IMR-90 (cell line): Measurements from ENCODE around the gene KCNQ1. TPM values are rescaled to one million over a fixed set of nuclear protein-coding genes. Genes with fewer than 3 reads are reported as not detected.

Experiments used
- ATAC-seq: fragments of 200-7000 bp; cut with Tn5 transposase; 2 replicates; pipeline ENCODE4 v1.9.1; 2020; ENCODE audit warnings: low read depth, mild to moderate bottlenecking, moderate library complexity
- BruUV-seq: library from RNA; stranded (reverse); fragments of 400-500 nt; replicated peaks from 2 replicates; lab custom pipeline; 2021; lab: Mats Ljungman, UMichigan
- CTCF ChIA-PET: fragments of 300-600 bp; formaldehyde crosslinking; extraction: SDS; loops from one replicate; lab custom pipeline; 2021; ENCODE audit warnings: antibody characterized with exemption; lab: Yijun Ruan, JAX
- POLR2A ChIA-PET: fragments of 300-600 bp; sonication (Branson Sonifier 250); formaldehyde crosslinking; loops from one replicate; lab custom pipeline; 2022; ENCODE audit warnings: antibody characterized with exemption; ENCODE audit not compliant: unreplicated experiment; lab: Charles Lee
- DNase-seq: peaks from one replicate; pipeline ENCODE4 v3.0.0; 2013
- H2AFZ ChIP-seq: replicated peaks from 2 replicates; pipeline ENCODE3; 2013; ENCODE audit warnings: low read length, mild to moderate bottlenecking; ENCODE audit not compliant: poor library complexity
- H2AK5ac ChIP-seq: 2 replicates; pipeline ENCODE4 v1.6.1; 2013; ENCODE audit warnings: low read depth, low read length, inconsistent platforms
- H2AK9ac ChIP-seq: replicated peaks from 2 replicates; pipeline ENCODE3; 2013; ENCODE audit warnings: mild to moderate bottlenecking, low read depth, low read length, moderate library complexity; ENCODE audit not compliant: poor library complexity
- H2BK120ac ChIP-seq: 2 replicates; pipeline ENCODE4 v1.6.1; 2013; ENCODE audit warnings: low read depth, low read length, inconsistent platforms
- H2BK15ac ChIP-seq: 3 replicates; pipeline ENCODE4 v1.6.1; 2013; ENCODE audit warnings: low read depth, low read length, inconsistent platforms
- H2BK20ac ChIP-seq: 2 replicates; pipeline ENCODE4 v1.6.1; 2013; ENCODE audit warnings: low read depth, mild to moderate bottlenecking, inconsistent platforms, low read length, moderate library complexity
- H2BK5ac ChIP-seq: 2 replicates; pipeline ENCODE4 v1.6.1; 2013; ENCODE audit warnings: mild to moderate bottlenecking, low read depth, low read length, inconsistent platforms; ENCODE audit not compliant: poor library complexity, severe bottlenecking
- H3K14ac ChIP-seq: replicated peaks from 2 replicates; pipeline ENCODE4 v1.6.1; 2013; ENCODE audit warnings: low read depth, low read length, inconsistent platforms
- H3K18ac ChIP-seq: 2 replicates; pipeline ENCODE4 v1.6.1; 2013; ENCODE audit warnings: low read depth, low read length, control low read depth
- H3K23ac ChIP-seq: 2 replicates; pipeline ENCODE4 v1.6.1; 2013; ENCODE audit warnings: low read depth, low read length, inconsistent platforms
- H3K27ac ChIP-seq: 2 replicates; pipeline ENCODE4 v1.5.1; 2013; ENCODE audit warnings: mild to moderate bottlenecking, control low read depth, low read length; ENCODE audit not compliant: insufficient read depth
- H3K27me3 ChIP-seq: 2 replicates; pipeline ENCODE4 v1.6.1; 2013; ENCODE audit warnings: low read length; ENCODE audit not compliant: control insufficient read depth, insufficient read depth
- H3K36me3 ChIP-seq: 2 replicates; pipeline ENCODE4 v1.6.1; 2013; ENCODE audit warnings: low read length, mixed read lengths; ENCODE audit not compliant: control insufficient read depth, insufficient read depth
- H3K4ac ChIP-seq: 2 replicates; pipeline ENCODE4 v1.6.1; 2013; ENCODE audit warnings: low read depth, low read length, inconsistent platforms
- H3K4me1 ChIP-seq: 2 replicates; pipeline ENCODE4 v1.6.1; 2013; ENCODE audit warnings: low read length, mixed read lengths; ENCODE audit not compliant: control insufficient read depth, insufficient read depth
- H3K4me2 ChIP-seq: 2 replicates; pipeline ENCODE4 v1.6.1; 2013; ENCODE audit warnings: low read depth, mild to moderate bottlenecking, control low read depth, low read length, moderate library complexity
- H3K4me3 ChIP-seq: 2 replicates; pipeline ENCODE4 v1.5.1; 2013; ENCODE audit warnings: low read depth, mild to moderate bottlenecking, control low read depth, low read length, moderate library complexity; ENCODE audit not compliant: insufficient read depth
- H3K56ac ChIP-seq: 2 replicates; pipeline ENCODE4 v1.6.1; 2013; ENCODE audit warnings: low read length, inconsistent platforms; ENCODE audit not compliant: insufficient read depth; ENCODE audit errors: extremely low read depth
- H3K79me1 ChIP-seq, 2 experiments: 2 replicates each; pipeline ENCODE4 v1.6.1; 2013; ENCODE audit warnings: low read length in 2 of 2, inconsistent platforms in 1 of 2, low read depth in 1 of 2
- H3K9ac ChIP-seq: 2 replicates; pipeline ENCODE4 v1.6.1; 2013; ENCODE audit warnings: low read depth, low read length, control low read depth
- H3K9me1 ChIP-seq: 2 replicates; pipeline ENCODE4 v1.6.1; 2013; ENCODE audit warnings: low read length, inconsistent platforms; ENCODE audit not compliant: insufficient read depth
- H3K9me3 ChIP-seq: 2 replicates; pipeline ENCODE4 v1.6.1; 2013; ENCODE audit warnings: low read length; ENCODE audit not compliant: control insufficient read depth, insufficient read depth
- H4K20me1 ChIP-seq: 2 replicates; pipeline ENCODE4 v1.6.1; 2013; ENCODE audit warnings: low read length, inconsistent platforms; ENCODE audit not compliant: insufficient read depth
- H4K5ac ChIP-seq: 2 replicates; pipeline ENCODE4 v1.6.1; 2013; ENCODE audit warnings: mild to moderate bottlenecking, low read depth, low read length, control low read depth
- H4K8ac ChIP-seq, 2 experiments: 2 replicates each; pipeline ENCODE4 v1.6.1; 2013; ENCODE audit warnings: low read depth in 2 of 2, low read length in 2 of 2, control low read depth in 1 of 2, inconsistent platforms in 1 of 2
- H4K91ac ChIP-seq: 2 replicates; pipeline ENCODE4 v1.6.1; 2013; ENCODE audit warnings: low read depth, low read length, inconsistent platforms; ENCODE audit not compliant: insufficient read depth
- CEBPB ChIP-seq: IDR thresholded peaks from 2 replicates; pipeline ENCODE4 v1.6.1; 2012; ENCODE audit warnings: low read depth, low read length, improper control_type of control experiment
- CTCF ChIP-seq: conservative IDR thresholded peaks from 2 replicates; pipeline ENCODE4 v1.5.1; 2012; ENCODE audit warnings: mild to moderate bottlenecking, low read depth, low read length, improper control_type of control experiment
- FOS ChIP-seq: fragments of 150-350 bp; IDR thresholded peaks from 2 replicates; pipeline ENCODE4 v1.6.1; 2016; ENCODE audit warnings: low read depth, low read length
- MAFK ChIP-seq: IDR thresholded peaks from 2 replicates; pipeline ENCODE4 v1.6.1; 2012; ENCODE audit warnings: low read depth, low read length, improper control_type of control experiment
- MXI1 ChIP-seq: IDR thresholded peaks from 2 replicates; pipeline ENCODE4 v1.6.1; 2012; ENCODE audit warnings: low read depth, mild to moderate bottlenecking, low read length, moderate library complexity, borderline replicate concordance
- NFE2L2 ChIP-seq: fragments of 150-350 bp; IDR thresholded peaks from 2 replicates; pipeline ENCODE4 v1.6.1; 2016; ENCODE audit warnings: low read depth, mild to moderate bottlenecking, low read length
- RAD21 ChIP-seq: IDR thresholded peaks from 2 replicates; pipeline ENCODE4 v1.6.1; 2012; ENCODE audit warnings: low read length, improper control_type of control experiment
- RCOR1 ChIP-seq: IDR thresholded peaks from 2 replicates; pipeline ENCODE4 v1.6.1; 2012; ENCODE audit warnings: mild to moderate bottlenecking, low read length, improper control_type of control experiment; ENCODE audit not compliant: insufficient replicate concordance
- WGBS, 2 experiments: methylation state at CpG; one replicate each; pipeline versions ENCODE4 v1.1.5 to v1.1.7; 2013; ENCODE audit warnings: missing lambda C conversion rate in 2 of 2; ENCODE audit not compliant: insufficient read length in 1 of 2; ENCODE audit errors: extremely low coverage in 2 of 2; 5-methylcytosine and 5-hydroxymethylcytosine counted together
- dilution Hi-C: fragments of 300-500 bp; cut with HindIII; formaldehyde crosslinking; loops from one replicate; pipeline ENCODE4 v1.14.3; 2018; ENCODE audit warnings: low sequenced_read_pairs; ENCODE audit not compliant: unreplicated experiment
- in situ Hi-C: fragments of 300-500 bp; cut with MboI; formaldehyde crosslinking; loops from 3 replicates; pipeline ENCODE4 v1.14.3; 2019; ENCODE audit warnings: low sequenced_read_pairs, inconsistent platforms, mixed read lengths
- intact Hi-C: fragments of 100-400 bp; cut with micrococcal nuclease; formaldehyde crosslinking; loops from 2 replicates; pipeline ENCODE4 v1.10.0; 2022
- polyA plus RNA-seq, 3 experiments: library from polyadenylated mRNA; depleted of rRNA; stranded (reverse); fragments of >200 nt; gene quantifications; 2 replicates each; pipeline ENCODE4 v1.2.3, GENCODE V29; 2012; ENCODE audit warnings: low replicate concordance in 1 of 3
- total RNA-seq: library from RNA; depleted of rRNA; stranded (reverse); fragments of >200 nt; gene quantifications from 2 replicates; pipeline ENCODE4 v1.2.3, GENCODE V29; 2012

KCNQ1 gene
- total and polyA plus RNA-seq, 2 of the 4 experiments (the other 2 are of a cell fraction): 0.07 TPM; not detected in 1

- no peak overlapping the region for H3K4ac ChIP-seq
- no peak overlapping the region for H4K5ac ChIP-seq
- in situ Hi-C loops: no loop called here
- H3K4me1 ChIP-seq: peaks cover 9% of the 10 kb centered on the region
- no peak overlapping the region for H2BK120ac ChIP-seq
- H2BK20ac ChIP-seq: no peak overlapping the region
- H3K27ac ChIP-seq: no peak overlapping the region
- intact Hi-C loops: no loop called here
- no TSS peak for BruUV-seq
- H2AK5ac ChIP-seq: no peak overlapping the region
- H3K56ac ChIP-seq: no peak overlapping the region
- H2AFZ ChIP-seq: no peak overlapping the region
- H4K20me1 ChIP-seq: no peaks in the 10 kb centered on the region
- H4K8ac ChIP-seq: no peak overlapping the region
- no peak overlapping the region for H3K18ac ChIP-seq
- ChIA-PET POLR2A (no interaction called here), CTCF (no interaction called here)
- H4K91ac ChIP-seq: no peak overlapping the region
- H3K14ac ChIP-seq: no peak overlapping the region
- no CpG with 5 or more reads among the region's 4 CpGs for WGBS, 2 experiments
- no peak overlapping the region for H2BK15ac ChIP-seq
- no peak for DNase-seq
- H2BK5ac ChIP-seq: no peak overlapping the region
- TF ChIP-seq CTCF (no peak), RAD21 (no peak), CEBPB (no peak), FOS (no peak), MXI1 (no peak), RCOR1 (no peak), NFE2L2 (no peak), MAFK (no peak)
- H3K36me3 ChIP-seq: no peaks in the 10 kb centered on the region
- no peak overlapping the region for H3K23ac ChIP-seq
- H3K4me2 ChIP-seq: no peak overlapping the region
- dilution Hi-C loops: no loop called here
- H3K79me1 ChIP-seq: no peaks in the 10 kb centered on the region
- H3K9me3 ChIP-seq: 0 out of 2 replicates have a peak, but pooled peaks cover 2% of the 10 kb centered on the region
- peaks cover 13% of the 10 kb centered on the region; the same call in 1 of the 2 replicates for H3K9me1 ChIP-seq
- no peak for ATAC-seq
- H3K9ac ChIP-seq: no peak overlapping the region
- H3K4me3 ChIP-seq: no peak overlapping the region
- no peaks in the 10 kb centered on the region; the same call in 1 of the 2 replicates for H3K27me3 ChIP-seq
- no peak overlapping the region for H2AK9ac ChIP-seq
These were observed 321.4 kb downstream of the KCNQ1 start for GRCh38 chr11:2766166-2766565.
